GM21576 (cell line): Measurements from ENCODE around the gene GPR153.
"Not testable (repeated sequence)": the region's sequence is repeated elsewhere in the genome, so short reads cannot be mapped to it uniquely, and the experiment has no call there.

ENCODE experiments used
- ATAC-seq: cut with Tn5 transposase; IDR thresholded peaks from one replicate; pipeline ENCODE4 v1.9.1; 2021; ENCODE audit warnings: mild to moderate bottlenecking, moderate library complexity; ENCODE audit not compliant: unreplicated experiment

The GPR153 gene

GRCh38 chr1:6260961-6261614, at the start of gene GPR153:
TSS of gene GPR153 (minus strand) at chr1:6261098. CDS start at chr1:6254905, 6,193 bp downstream.
- ATAC-seq: no peak

GRCh38 chr1:6310116-6310848, 49.4 kb upstream of the GPR153 start:
- ATAC-seq: no peak

GRCh38 chr1:6309564-6309963, 48.7 kb upstream of the GPR153 start:
- ATAC-seq: no peak

- ATAC-seq: no peak
These were observed 47.6 kb upstream of the GPR153 start for GRCh38 chr1:6308449-6308848.

GRCh38 chr1:6307682-6308081, 46.8 kb upstream of the GPR153 start:
- ATAC-seq: not testable (repeated sequence)

GRCh38 chr1:6307099-6307498, 46.2 kb upstream of the GPR153 start:
- no peak for ATAC-seq

GRCh38 chr1:6303397-6304012, 42.6 kb upstream of the GPR153 start:
- no peak for ATAC-seq

- no peak for ATAC-seq
These were observed 41.7 kb upstream of the GPR153 start for GRCh38 chr1:6302568-6302967.

GRCh38 chr1:6301526-6301925, 40.6 kb upstream of the GPR153 start:
- ATAC-seq: no peak

GRCh38 chr1:6300342-6301048, 39.6 kb upstream of the GPR153 start:
- ATAC-seq: no peak

- ATAC-seq: no peak
These were observed 38.8 kb upstream of the GPR153 start for GRCh38 chr1:6299557-6300165.

GRCh38 chr1:6298940-6299465, 38.1 kb upstream of the GPR153 start:
- no peak for ATAC-seq

GRCh38 chr1:6298530-6298929, 37.6 kb upstream of the GPR153 start:
- ATAC-seq: no peak

- no peak for ATAC-seq
These were observed 35.0 kb upstream of the GPR153 start for GRCh38 chr1:6295910-6296309.

- no peak for ATAC-seq
These were observed 34.1 kb upstream of the GPR153 start for GRCh38 chr1:6294890-6295556.

- no peak for ATAC-seq
These were observed 33.4 kb upstream of the GPR153 start for GRCh38 chr1:6294080-6294889.

GRCh38 chr1:6292102-6292501, 31.2 kb upstream of the GPR153 start:
- ATAC-seq: no peak

- ATAC-seq: no peak
These were observed 27.8 kb upstream of the GPR153 start for GRCh38 chr1:6288665-6289064.

GRCh38 chr1:6288026-6288425, 27.1 kb upstream of the GPR153 start:
- ATAC-seq: no peak
